ENCODE measurements around the gene ALOX5AP. TPM values are rescaled to one million over a fixed set of nuclear protein-coding genes. Genes with fewer than 3 reads are reported as not detected.

ALOX5AP gene
- total and polyA plus RNA-seq, 5 donors from 2014 or later = 80.4 to 544 (median 363) TPM

DNA sequence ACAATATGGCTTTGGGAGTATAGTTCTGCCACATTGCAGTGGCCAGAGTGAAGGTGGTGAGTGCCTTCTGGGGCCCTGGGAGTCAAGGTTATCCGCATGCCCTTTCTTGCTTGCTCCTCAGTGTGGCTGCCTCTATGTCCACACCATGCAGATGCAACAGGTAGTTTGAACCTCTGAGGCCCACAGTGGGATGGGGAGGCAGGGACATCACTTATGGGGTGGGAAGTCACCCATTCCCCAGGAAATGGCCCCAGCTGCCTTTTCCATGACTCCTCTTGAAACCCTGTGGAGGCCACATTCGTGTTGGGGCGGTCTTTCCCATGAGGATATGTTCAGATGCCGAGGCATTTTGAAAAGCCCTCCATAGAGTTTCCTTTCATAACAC lies 20.0 kb upstream of the ALOX5AP start:
- Mint-ChIP-seq H3K27ac (no peak overlapping the region), H3K27me3 (peaks cover 10% of the 10 kb centered on the region), H3K4me3 (no peak overlapping the region), H3K4me1 (peaks cover 2 to 5% (median 3%) of the 10 kb centered on the region in 4 donors), H3K9me3 (peaks cover 0 to 2% (median 0%) of the 10 kb centered on the region in 7 donors), H3K36me3 (no peaks in the 10 kb centered on the region)
- H3K36me3 ChIP-seq (ENCODE audit: control insufficient read depth, insufficient read depth, low read length) = no peaks in the 10 kb centered on the region
- DNase-seq (no peak), ATAC-seq (ENCODE audit: low read depth in 2 of 2) (no peak)
- no peaks in the 10 kb centered on the region for H3K4me1 ChIP-seq (ENCODE audit: control insufficient read depth, insufficient read depth, low read length, poor library complexity, severe bottlenecking)
- H3K4me3 ChIP-seq (ENCODE audit: low read depth, low read length) = no peak overlapping the region
- no peak overlapping the region for H3K27ac ChIP-seq (ENCODE audit: insufficient read depth, low read length, poor library complexity, severe bottlenecking)
- no peaks in the 10 kb centered on the region for H3K9me3 ChIP-seq (ENCODE audit: control insufficient read depth in 2 of 2, low read length in 2 of 2)
- H3K27me3 ChIP-seq (ENCODE audit: control insufficient read depth, insufficient read depth, low read length) = no peaks in the 10 kb centered on the region

DNA sequence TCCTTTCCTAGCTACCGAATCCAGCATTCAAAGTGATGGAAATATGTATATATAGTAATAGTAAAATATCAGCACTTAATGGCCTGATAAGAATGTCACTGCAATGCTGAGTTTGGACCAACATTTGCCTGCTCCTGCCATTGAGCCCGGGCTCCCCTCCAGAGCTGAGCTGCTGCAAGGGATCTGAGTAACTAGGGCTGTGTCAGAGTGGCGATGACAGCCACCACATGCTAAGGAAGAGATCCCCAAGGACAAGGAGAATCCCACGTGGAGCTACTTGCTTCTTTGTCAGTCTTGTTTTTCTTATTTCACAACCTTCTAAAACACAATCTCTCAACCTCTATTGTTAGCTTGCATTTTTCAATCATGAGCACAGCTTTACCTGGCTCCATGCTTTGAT lies 19.5 kb upstream of the ALOX5AP start:
- DNase-seq (no peak), ATAC-seq (ENCODE audit: low read depth in 2 of 2) (no peak)
- no peak overlapping the region for H3K27ac Mint-ChIP-seq
- peaks cover 0 to 2% (median 0%) of the 10 kb centered on the region in 7 donors for H3K9me3 Mint-ChIP-seq
- H3K36me3 Mint-ChIP-seq = no peaks in the 10 kb centered on the region
- no peak overlapping the region for H3K4me3 ChIP-seq (ENCODE audit: low read depth, low read length)
- H3K4me1 Mint-ChIP-seq = peaks cover 4 to 7% (median 5%) of the 10 kb centered on the region in 4 donors
- no peaks in the 10 kb centered on the region for H3K4me1 ChIP-seq (ENCODE audit: control insufficient read depth, insufficient read depth, low read length, poor library complexity, severe bottlenecking)
- peaks cover 10% of the 10 kb centered on the region for H3K27me3 Mint-ChIP-seq
- H3K27me3 ChIP-seq (ENCODE audit: control insufficient read depth, insufficient read depth, low read length) = no peaks in the 10 kb centered on the region
- no peaks in the 10 kb centered on the region for H3K9me3 ChIP-seq (ENCODE audit: control insufficient read depth in 2 of 2, low read length in 2 of 2)
- H3K27ac ChIP-seq (ENCODE audit: insufficient read depth, low read length, poor library complexity, severe bottlenecking) = no peak overlapping the region
- no peak overlapping the region for H3K4me3 Mint-ChIP-seq
- no peaks in the 10 kb centered on the region for H3K36me3 ChIP-seq (ENCODE audit: control insufficient read depth, insufficient read depth, low read length)

GRCh38 chr13:30718661-30719524 lies 16.4 kb upstream of the ALOX5AP start:
- no peak overlapping the region for H3K4me3 Mint-ChIP-seq
- no peaks in the 10 kb centered on the region for H3K27me3 ChIP-seq (ENCODE audit: control insufficient read depth, insufficient read depth, low read length)
- no peak overlapping the region for H3K27ac Mint-ChIP-seq
- no peaks in the 10 kb centered on the region for H3K4me1 ChIP-seq (ENCODE audit: control insufficient read depth, insufficient read depth, low read length, poor library complexity, severe bottlenecking)
- DNase-seq (no peak), ATAC-seq (ENCODE audit: low read depth in 2 of 2) (no peak)
- peaks cover 4 to 7% (median 6%) of the 10 kb centered on the region in 4 donors for H3K4me1 Mint-ChIP-seq
- H3K36me3 ChIP-seq (ENCODE audit: control insufficient read depth, insufficient read depth, low read length) = no peaks in the 10 kb centered on the region
- peaks cover 5% of the 10 kb centered on the region for H3K27me3 Mint-ChIP-seq
- no peaks in the 10 kb centered on the region for H3K9me3 ChIP-seq (ENCODE audit: control insufficient read depth in 2 of 2, low read length in 2 of 2)
- no peak overlapping the region for H3K27ac ChIP-seq (ENCODE audit: insufficient read depth, low read length, poor library complexity, severe bottlenecking)
- no peaks in the 10 kb centered on the region for H3K36me3 Mint-ChIP-seq
- peaks cover 0 to 2% (median 0%) of the 10 kb centered on the region in 7 donors for H3K9me3 Mint-ChIP-seq
- H3K4me3 ChIP-seq (ENCODE audit: low read depth, low read length) = no peak overlapping the region

GRCh38 chr13:30719525-30719914 lies 15.8 kb upstream of the ALOX5AP start:
- no peaks in the 10 kb centered on the region for H3K4me1 ChIP-seq (ENCODE audit: control insufficient read depth, insufficient read depth, low read length, poor library complexity, severe bottlenecking)
- H3K9me3 Mint-ChIP-seq = peaks cover 0 to 2% (median 0%) of the 10 kb centered on the region in 7 donors
- no peak overlapping the region for H3K4me3 ChIP-seq (ENCODE audit: low read depth, low read length)
- H3K36me3 ChIP-seq (ENCODE audit: control insufficient read depth, insufficient read depth, low read length) = no peaks in the 10 kb centered on the region
- peaks cover 5% of the 10 kb centered on the region for H3K27me3 Mint-ChIP-seq
- no peaks in the 10 kb centered on the region for H3K36me3 Mint-ChIP-seq
- H3K27ac Mint-ChIP-seq = no peak overlapping the region
- no peak for ATAC-seq (ENCODE audit: low read depth in 2 of 2)
- no peak overlapping the region for H3K4me3 Mint-ChIP-seq
- H3K9me3 ChIP-seq (ENCODE audit: control insufficient read depth in 2 of 2, low read length in 2 of 2) = no peaks in the 10 kb centered on the region
- H3K27ac ChIP-seq (ENCODE audit: insufficient read depth, low read length, poor library complexity, severe bottlenecking) = no peak overlapping the region
- H3K4me1 Mint-ChIP-seq = peaks cover 4 to 7% (median 6%) of the 10 kb centered on the region in 4 donors
- DNase-seq = no peak
- H3K27me3 ChIP-seq (ENCODE audit: control insufficient read depth, insufficient read depth, low read length) = no peaks in the 10 kb centered on the region

DNA sequence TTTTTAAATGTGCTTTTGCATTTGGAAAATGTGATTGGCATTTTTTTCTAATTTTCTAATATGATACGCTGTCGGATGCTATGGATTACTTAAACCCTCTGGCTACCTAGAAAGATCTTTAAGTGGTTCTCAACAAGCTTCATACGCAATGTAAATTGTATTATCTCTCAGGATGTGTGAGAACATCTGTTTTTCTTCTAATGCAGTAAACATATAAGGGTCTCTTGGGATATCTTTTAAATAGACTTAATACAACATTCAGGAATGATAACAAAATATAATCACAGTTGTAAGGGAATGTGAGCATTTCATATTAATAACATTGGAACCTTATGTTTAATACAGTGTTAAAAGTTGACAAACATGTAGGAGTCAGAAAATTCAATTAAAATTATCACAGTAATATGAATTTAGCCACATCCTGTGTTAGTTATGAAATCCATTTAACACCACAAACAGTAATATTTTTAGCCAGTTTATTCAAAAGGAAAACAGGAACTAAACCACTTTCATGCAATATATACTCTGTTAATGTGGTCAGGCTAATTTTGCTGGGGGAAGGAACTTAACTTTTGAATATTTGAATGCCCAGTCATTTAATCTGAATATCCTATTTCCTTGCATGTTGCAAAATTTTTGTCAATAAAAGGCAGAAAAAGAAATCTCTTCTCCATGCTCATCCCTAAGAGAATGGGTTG lies 15.0 kb upstream of the ALOX5AP start:
- peaks cover 0 to 4% (median 0%) of the 10 kb centered on the region in 7 donors for H3K9me3 Mint-ChIP-seq
- DNase-seq (no peak), ATAC-seq (ENCODE audit: low read depth in 2 of 2) (no peak)
- Histone ChIP-seq H3K4me1 (ENCODE audit: control insufficient read depth, insufficient read depth, low read length, poor library complexity, severe bottlenecking) (no peaks in the 10 kb centered on the region), H3K27ac (ENCODE audit: insufficient read depth, low read length, poor library complexity, severe bottlenecking) (no peak overlapping the region), H3K36me3 (ENCODE audit: control insufficient read depth, insufficient read depth, low read length) (no peaks in the 10 kb centered on the region), H3K4me3 (ENCODE audit: low read depth, low read length) (no peak overlapping the region), H3K9me3 (ENCODE audit: control insufficient read depth in 2 of 2, low read length in 2 of 2) (no peaks in the 10 kb centered on the region), H3K27me3 (ENCODE audit: control insufficient read depth, insufficient read depth, low read length) (no peaks in the 10 kb centered on the region)
- H3K4me1 Mint-ChIP-seq = peaks cover 4 to 7% (median 6%) of the 10 kb centered on the region in 4 donors
- H3K27me3 Mint-ChIP-seq = peaks cover 5% of the 10 kb centered on the region
- H3K4me3 Mint-ChIP-seq = no peak overlapping the region
- H3K27ac Mint-ChIP-seq = no peak overlapping the region
- no peaks in the 10 kb centered on the region for H3K36me3 Mint-ChIP-seq

DNA sequence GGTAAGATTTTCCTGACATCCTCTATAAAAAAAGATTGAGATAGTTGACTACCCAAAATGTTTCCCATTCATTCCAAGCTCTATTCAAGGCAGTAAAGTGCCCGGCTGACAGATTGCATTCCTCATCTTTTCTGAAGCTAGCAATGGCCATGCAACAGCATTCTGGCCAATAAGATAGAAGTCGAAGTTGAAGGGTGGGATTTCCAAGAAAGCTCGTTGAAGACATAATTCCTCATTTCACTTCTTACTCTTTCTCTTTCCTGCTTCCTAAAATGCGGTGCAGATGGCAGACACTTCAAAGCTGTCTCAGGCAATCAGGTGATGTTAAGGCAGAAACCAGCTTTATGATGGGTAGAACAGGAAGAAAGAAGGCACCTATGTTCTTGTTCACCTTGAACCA lies 13.4 kb upstream of the ALOX5AP start:
- Mint-ChIP-seq H3K27me3 (peaks cover 5% of the 10 kb centered on the region), H3K9me3 (peaks cover 0 to 4% (median 0%) of the 10 kb centered on the region in 7 donors), H3K36me3 (no peaks in the 10 kb centered on the region), H3K4me3 (no peak overlapping the region), H3K27ac (no peak overlapping the region), H3K4me1 (peaks cover 4 to 7% (median 6%) of the 10 kb centered on the region in 4 donors)
- no peaks in the 10 kb centered on the region for H3K4me1 ChIP-seq (ENCODE audit: control insufficient read depth, insufficient read depth, low read length, poor library complexity, severe bottlenecking)
- no peaks in the 10 kb centered on the region for H3K27me3 ChIP-seq (ENCODE audit: control insufficient read depth, insufficient read depth, low read length)
- ATAC-seq (ENCODE audit: low read depth in 2 of 2) (no peak), DNase-seq (no peak)
- no peaks in the 10 kb centered on the region for H3K9me3 ChIP-seq (ENCODE audit: control insufficient read depth in 2 of 2, low read length in 2 of 2)
- H3K36me3 ChIP-seq (ENCODE audit: control insufficient read depth, insufficient read depth, low read length) = no peaks in the 10 kb centered on the region
- H3K4me3 ChIP-seq (ENCODE audit: low read depth, low read length) = no peak overlapping the region
- H3K27ac ChIP-seq (ENCODE audit: insufficient read depth, low read length, poor library complexity, severe bottlenecking) = no peak overlapping the region

GRCh38 chr13:30722361-30722760 lies 13.0 kb upstream of the ALOX5AP start:
- peaks cover 4 to 7% (median 7%) of the 10 kb centered on the region in 4 donors for H3K4me1 Mint-ChIP-seq
- DNase-seq (no peak), ATAC-seq (ENCODE audit: low read depth in 2 of 2) (no peak)
- Histone ChIP-seq H3K9me3 (ENCODE audit: control insufficient read depth in 2 of 2, low read length in 2 of 2) (no peaks in the 10 kb centered on the region), H3K4me3 (ENCODE audit: low read depth, low read length) (no peak overlapping the region), H3K27me3 (ENCODE audit: control insufficient read depth, insufficient read depth, low read length) (no peaks in the 10 kb centered on the region), H3K27ac (ENCODE audit: insufficient read depth, low read length, poor library complexity, severe bottlenecking) (no peak overlapping the region), H3K36me3 (ENCODE audit: control insufficient read depth, insufficient read depth, low read length) (no peaks in the 10 kb centered on the region), H3K4me1 (ENCODE audit: control insufficient read depth, insufficient read depth, low read length, poor library complexity, severe bottlenecking) (no peaks in the 10 kb centered on the region)
- H3K27ac Mint-ChIP-seq = no peak overlapping the region
- no peaks in the 10 kb centered on the region for H3K36me3 Mint-ChIP-seq
- peaks cover 5% of the 10 kb centered on the region for H3K27me3 Mint-ChIP-seq
- H3K4me3 Mint-ChIP-seq = no peak overlapping the region
- peaks cover 0 to 4% (median 0%) of the 10 kb centered on the region in 7 donors for H3K9me3 Mint-ChIP-seq
